HepG2 (cell line): Measurements from ENCODE around the gene ZFYVE27. TPM values are rescaled to one million over a fixed set of nuclear protein-coding genes. Genes with fewer than 3 reads are reported as not detected.

Source experiments
- ATAC-seq: fragments of 200-7000 bp; cut with Tn5 transposase; 3 replicates; pipeline ENCODE4 v1.9.1; 2020; ENCODE audit warnings: mild to moderate bottlenecking, moderate library complexity
- BruUV-seq: library from RNA; stranded (reverse); fragments of 400-500 nt; replicated peaks from 2 replicates; lab custom pipeline; 2021; lab: Mats Ljungman, UMichigan
- CTCF ChIA-PET: fragments of 300-600 bp; formaldehyde crosslinking; extraction: SDS; loops from one replicate; lab custom pipeline; 2021; ENCODE audit warnings: low total read pairs, inconsistent platforms, low intra/inter-chr PET ratio; lab: Yijun Ruan, JAX
- POLR2A ChIA-PET: fragments of 350-600 bp; sonication (Branson Sonifier 250); formaldehyde crosslinking; loops from one replicate; lab custom pipeline; 2020; ENCODE audit warnings: antibody characterized with exemption, inconsistent platforms; lab: Yijun Ruan, JAX
- DNase-seq: peaks from one replicate; pipeline ENCODE4 v3.0.0-alpha.2; 2015; ENCODE audit warnings: low spot score
- FAIRE-seq: peaks from 3 replicates; lab custom pipeline; 2011; peaks lifted over from hg19 to GRCh38; lab: Jason Lieb, UNC
- H2AFZ ChIP-seq: one replicate; pipeline ENCODE4 v1.6.1; 2011; ENCODE audit warnings: low read length, inconsistent platforms
- H3K27ac ChIP-seq: fragments of 300-600 bp; 3 replicates; pipeline ENCODE4 v1.8.0; 2011; ENCODE audit warnings: mixed run types, mild to moderate bottlenecking, mixed read lengths, low read length, inconsistent platforms; ENCODE audit not compliant: insufficient read depth; ENCODE audit errors: extremely low read length
- H3K27me3 ChIP-seq, 2 experiments: fragments of 200-600 bp in 1 of 2; 2 replicates in 1 of 2; 3 replicates in 1 of 2; pipeline versions ENCODE4 v1.6.0 to v1.8.0; 2011; ENCODE audit warnings: low read length in 2 of 2, mild to moderate bottlenecking in 2 of 2, moderate library complexity in 2 of 2, inconsistent platforms in 1 of 2; ENCODE audit not compliant: insufficient read depth in 2 of 2, control insufficient read depth in 1 of 2
- H3K36me3 ChIP-seq, 2 experiments: fragments of 200-600 bp in 1 of 2; replicated peaks in 1 of 2; 2 replicates in 1 of 2; 3 replicates in 1 of 2; pipeline versions ENCODE4 v1.5.1 to v1.8.0; 2011; ENCODE audit warnings: low read length in 2 of 2, inconsistent platforms in 1 of 2; ENCODE audit not compliant: insufficient read depth in 2 of 2, control insufficient read depth in 1 of 2
- H3K4me1 ChIP-seq: 2 replicates; pipeline ENCODE4 v1.5.1; 2012; ENCODE audit warnings: low read length, inconsistent platforms; ENCODE audit not compliant: insufficient read depth
- H3K4me2 ChIP-seq: 2 replicates; pipeline ENCODE4 v1.6.0; 2011; ENCODE audit warnings: low read depth, low read length, inconsistent platforms
- H3K4me3 ChIP-seq, 3 experiments: fragments of 200-600 bp in 1 of 3; sonication (generic), shearing (Covaris generic) in 1 of 3; replicated peaks in 1 of 3; 2 replicates each; pipeline ENCODE4 v1.5.1; 2011 to 2016; ENCODE audit warnings: low read length in 3 of 3, inconsistent platforms in 2 of 3, low read depth in 2 of 3, mild to moderate bottlenecking in 2 of 3, control low read depth in 1 of 3, mixed read lengths in 1 of 3; ENCODE audit not compliant: insufficient read depth in 1 of 3
- H3K79me2 ChIP-seq: one replicate; pipeline ENCODE4 v1.6.1; 2011; ENCODE audit warnings: low read length, inconsistent platforms; ENCODE audit not compliant: insufficient read depth
- H3K9ac ChIP-seq: 2 replicates; pipeline ENCODE4 v1.6.0; 2011; ENCODE audit warnings: mild to moderate bottlenecking, low read depth, low read length, inconsistent platforms; ENCODE audit not compliant: insufficient read depth
- H3K9me3 ChIP-seq: 2 replicates; pipeline ENCODE4 v1.5.1; 2012; ENCODE audit warnings: mild to moderate bottlenecking, low read length
- H4K20me1 ChIP-seq: 2 replicates; pipeline ENCODE4 v1.6.0; 2011; ENCODE audit warnings: inconsistent platforms, mild to moderate bottlenecking, low read length, moderate library complexity; ENCODE audit not compliant: insufficient read depth
- CEBPB ChIP-seq: IDR thresholded peaks from 2 replicates; pipeline ENCODE4 v1.6.1; 2011; ENCODE audit warnings: low read depth, low read length, improper control_type of control experiment, borderline replicate concordance
- HDAC1 ChIP-seq: sonication (generic); formaldehyde crosslinking; IDR thresholded peaks from 2 replicates; pipeline ENCODE4 v1.5.1; 2020; ENCODE audit warnings: mild to moderate bottlenecking, missing genetic modification reagents
- JUNB ChIP-seq: sonication (generic); formaldehyde crosslinking; IDR thresholded peaks from 2 replicates; pipeline ENCODE4 v1.8.0; 2022; ENCODE audit warnings: missing genetic modification reagents, mild to moderate bottlenecking, borderline replicate concordance
- TEAD2 ChIP-seq: sonication (generic); formaldehyde crosslinking; IDR thresholded peaks from 2 replicates; pipeline ENCODE4 v1.9.0; 2021; ENCODE audit warnings: missing genetic modification reagents
- TRIM24 ChIP-seq: sonication (generic); formaldehyde crosslinking; IDR thresholded peaks from 2 replicates; pipeline ENCODE4 v1.8.0; 2022; ENCODE audit warnings: mild to moderate bottlenecking, missing genetic modification reagents
- XRCC5 ChIP-seq: fragments of 200-400 bp; formaldehyde crosslinking; optimal IDR thresholded peaks from 2 replicates; pipeline ENCODE3; 2017; ENCODE audit warnings: mild to moderate bottlenecking, low read length
- ZNF232 ChIP-seq: sonication (generic); formaldehyde crosslinking; IDR thresholded peaks from 2 replicates; pipeline ENCODE4 v1.4.0; 2020; ENCODE audit warnings: missing genetic modification reagents, borderline replicate concordance
- ZNF317 ChIP-seq: sonication (generic); formaldehyde crosslinking; IDR thresholded peaks from 2 replicates; pipeline ENCODE4 v1.5.0; 2020; ENCODE audit warnings: mild to moderate bottlenecking, missing genetic modification reagents
- ZNF747 ChIP-seq: sonication (generic); formaldehyde crosslinking; IDR thresholded peaks from 2 replicates; pipeline ENCODE4 v1.8.1; 2023; ENCODE audit warnings: missing genetic modification reagents, mild to moderate bottlenecking, borderline replicate concordance
- whole genome bisulfite sequencing: methylation state at CpG from one replicate; pipeline ENCODE4 v1.1.6; 2017; ENCODE audit warnings: low lambda C conversion rate; 5-methylcytosine and 5-hydroxymethylcytosine counted together
- in situ Hi-C: cut with HindIII; loops from 2 replicates; pipeline ENCODE4 v1.10.0; 2017; ENCODE audit warnings: low pct_unique_long_range_greater_than_20kb; ENCODE audit not compliant: extremely low pct_ligation_motif_present
- intact Hi-C: fragments of 100-400 bp; cut with micrococcal nuclease; formaldehyde crosslinking; loops from one replicate; pipeline ENCODE4 v1.10.0; 2022; ENCODE audit not compliant: unreplicated experiment
- polyA plus RNA-seq, 8 experiments: library from polyadenylated mRNA; depleted of rRNA in 3 of 8; stranded (reverse) in 7 of 8; unstranded in 1 of 8; fragments of >200 nt; fragmentation: Illumina TruSeq in 4 of 8; extraction: Trizol in 4 of 8; gene quantifications; 2 replicates each; pipeline versions ENCODE4 v1.2.1 to v1.2.3, GENCODE V29; 2011 to 2016; ENCODE audit warnings: low read depth in 4 of 8, missing spikeins in 1 of 8, mixed read lengths in 1 of 8; ENCODE audit not compliant: insufficient read depth in 1 of 8
- total RNA-seq, 5 experiments: library from RNA; depleted of rRNA; stranded (reverse); fragments of >200 nt; fragmentation: Illumina TruSeq; extraction: Trizol; gene quantifications; 2 replicates each; pipeline ENCODE4 v1.2.3, GENCODE V29; 2016; ENCODE audit warnings: low read depth in 1 of 5
- TF ChIP-seq, protein P1 (sequence below): sonication (generic); formaldehyde crosslinking; IDR thresholded peaks from 2 replicates; pipeline ENCODE4 v1.5.1; 2020; ENCODE audit warnings: mild to moderate bottlenecking, missing genetic modification reagents, moderate library complexity
- TF ChIP-seq, protein P2 (sequence below): IDR thresholded peaks from 2 replicates; pipeline ENCODE4 v1.6.1; 2016; ENCODE audit warnings: mild to moderate bottlenecking, missing biosample characterization, missing genetic modification reagents
- TF ChIP-seq, protein P3 (sequence below): sonication (generic); formaldehyde crosslinking; IDR thresholded peaks from 2 replicates; pipeline ENCODE4 v1.4.0; 2020; ENCODE audit warnings: low read depth, mild to moderate bottlenecking, missing genetic modification reagents

ZFYVE27 gene
- total and polyA plus RNA-seq, 2 of the 13 experiments (the other 11 are each of a cell fraction or from before 2014, with no cell fraction given) = 19.7 to 20.5 TPM

DNA sequence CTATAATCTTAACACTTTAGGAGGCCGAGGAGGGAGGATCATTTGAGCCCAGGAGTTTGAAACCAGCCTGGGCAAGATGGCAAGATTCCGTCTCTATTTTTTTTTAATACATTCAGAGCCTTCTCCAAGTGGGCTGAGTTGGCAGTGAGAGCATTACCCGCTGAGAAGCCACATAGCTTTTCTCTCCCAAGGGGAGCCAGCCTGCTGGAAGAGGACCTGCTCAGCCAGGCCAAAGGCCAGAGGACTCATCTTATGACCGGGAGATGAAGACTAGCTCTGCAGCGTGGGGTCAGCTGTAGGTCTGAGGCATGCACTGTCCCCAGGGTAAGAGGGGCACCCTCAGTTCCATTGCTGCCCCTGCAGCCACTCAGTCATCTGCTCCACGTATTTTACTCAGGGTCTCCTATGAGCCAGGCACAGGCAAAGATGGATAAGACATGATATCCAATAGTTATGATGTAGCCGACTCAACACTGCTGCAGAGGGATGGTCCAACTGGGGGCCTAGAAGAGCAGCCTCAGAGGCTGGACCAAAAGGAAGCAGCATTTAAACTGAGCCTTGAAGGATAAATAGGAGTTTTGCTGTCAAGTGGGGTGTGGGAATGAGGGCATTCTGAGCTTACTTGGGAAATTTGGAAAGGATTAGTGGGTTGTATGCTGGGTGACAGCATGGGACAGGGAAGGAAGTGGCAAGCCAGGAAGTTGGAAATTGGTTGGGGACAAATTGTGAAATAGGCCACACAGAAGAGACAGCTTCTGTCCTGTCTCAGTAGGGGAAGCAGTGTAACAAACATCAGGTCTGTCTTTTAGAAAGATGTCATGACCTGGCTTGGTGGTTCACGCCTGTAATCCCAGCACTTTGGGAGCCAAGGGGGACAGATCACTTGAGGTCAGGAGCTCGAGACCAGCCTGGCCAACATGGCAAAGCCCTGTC is 25.0 kb upstream of the ZFYVE27 start:
- Histone ChIP-seq H3K9me3 (no peaks in the 10 kb centered on the region), H2AFZ (no peak overlapping the region), H3K27me3 (peaks cover 0 to 5% of the 10 kb centered on the region in 2 experiments; a peak in 2 of 5 replicates), H4K20me1 (no peaks in the 10 kb centered on the region), H3K4me3 (no peak overlapping the region), H3K36me3 (no peaks in the 10 kb centered on the region), H3K4me2 (no peak overlapping the region), H3K79me2 (no peaks in the 10 kb centered on the region), H3K4me1 (peaks cover 35% of the 10 kb centered on the region), H3K9ac (no peak overlapping the region), H3K27ac (no peak overlapping the region)
- TF ChIP-seq CEBPB (peak; percentile 16; the same call in 1 of the 2 replicates), ZNF317 (CRISPR knock-in tag) (0 out of 2 replicates have a peak, but pooled peaks have one; percentile 31)
- TF ChIP-seq, protein P1, sequence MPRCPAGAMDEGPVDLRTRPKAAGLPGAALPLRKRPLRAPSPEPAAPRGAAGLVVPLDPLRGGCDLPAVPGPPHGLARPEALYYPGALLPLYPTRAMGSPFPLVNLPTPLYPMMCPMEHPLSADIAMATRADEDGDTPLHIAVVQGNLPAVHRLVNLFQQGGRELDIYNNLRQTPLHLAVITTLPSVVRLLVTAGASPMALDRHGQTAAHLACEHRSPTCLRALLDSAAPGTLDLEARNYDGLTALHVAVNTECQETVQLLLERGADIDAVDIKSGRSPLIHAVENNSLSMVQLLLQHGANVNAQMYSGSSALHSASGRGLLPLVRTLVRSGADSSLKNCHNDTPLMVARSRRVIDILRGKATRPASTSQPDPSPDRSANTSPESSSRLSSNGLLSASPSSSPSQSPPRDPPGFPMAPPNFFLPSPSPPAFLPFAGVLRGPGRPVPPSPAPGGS = no peak
- intact Hi-C loops = no loop called here
- ATAC-seq = no peak
- DNase-seq = no peak
- ChIA-PET CTCF (no interaction called here), POLR2A (no interaction called here)
- FAIRE-seq = no peak
- BruUV-seq = no TSS peak
- 10% methylated on average over 8 of the region's 9 CpGs for WGBS
- in situ Hi-C loops = no loop called here

DNA sequence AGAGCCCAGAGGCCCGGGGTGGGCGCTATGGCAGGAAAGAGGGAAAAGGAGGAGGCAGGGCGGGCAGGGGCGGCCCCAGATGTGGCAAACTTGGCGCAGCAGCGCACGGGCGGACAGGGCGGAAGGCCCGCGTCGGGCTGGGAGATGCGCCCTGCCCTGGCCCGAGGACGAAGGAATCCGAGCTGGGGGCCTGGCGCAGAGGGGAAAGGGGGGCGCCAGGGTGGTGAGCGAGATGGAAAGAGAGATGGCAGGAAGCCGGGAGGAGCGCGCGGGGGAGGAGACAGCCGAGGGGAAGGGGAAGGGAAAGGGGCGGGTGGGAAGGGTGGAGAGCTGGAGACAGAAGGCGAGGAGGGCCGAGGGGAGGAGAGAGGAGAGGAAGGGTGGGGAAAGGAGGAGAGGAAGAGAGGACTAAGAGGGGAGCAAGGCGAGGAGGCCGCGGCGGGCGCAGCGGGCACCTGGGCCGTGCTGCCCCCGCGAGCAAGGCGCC is 23.5 kb upstream of the ZFYVE27 start, which contains the start of gene MARVELD1:
TSS of gene MARVELD1 (plus strand) at position 392 of the 487 bp plus-strand sequence. CDS start 147 bp downstream, outside the sequence.
- intact Hi-C loops = no loop called here
- 85% methylated on average over 34 of the region's 37 CpGs for WGBS
- DNase-seq = no peak

More for the DNA sequence above, 23.5 kb upstream of the ZFYVE27 start, which contains the start of gene MARVELD1:
- no peak for FAIRE-seq
- ChIA-PET CTCF (no interaction called here), POLR2A (no interaction called here)
- Histone ChIP-seq H3K27me3 (peaks cover 0 to 8% of the 10 kb centered on the region in 2 experiments; a peak in 2 of 5 replicates), H3K4me3 (no peak within 1 kb of the TSS), H3K9ac (no peak within 1 kb of the TSS), H3K9me3 (no peaks in the 10 kb centered on the region), H3K79me2 (no peaks in the 10 kb centered on the region), H3K4me2 (no peak within 1 kb of the TSS), H3K27ac (no peak within 1 kb of the TSS), H4K20me1 (no peaks in the 10 kb centered on the region), H3K4me1 (peaks cover 26% of the 10 kb centered on the region), H3K36me3 (no peaks in the 10 kb centered on the region), H2AFZ (no peak within 1 kb of the TSS)
- no peak for TF ChIP-seq TEAD2 (CRISPR knock-in tag)
- TF ChIP-seq, protein P2, sequence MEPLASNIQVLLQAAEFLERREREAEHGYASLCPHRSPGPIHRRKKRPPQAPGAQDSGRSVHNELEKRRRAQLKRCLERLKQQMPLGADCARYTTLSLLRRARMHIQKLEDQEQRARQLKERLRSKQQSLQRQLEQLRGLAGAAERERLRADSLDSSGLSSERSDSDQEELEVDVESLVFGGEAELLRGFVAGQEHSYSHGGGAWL = no peak
- no peak for TF ChIP-seq ZNF232 (CRISPR knock-in tag)
- TF ChIP-seq, protein P3, sequence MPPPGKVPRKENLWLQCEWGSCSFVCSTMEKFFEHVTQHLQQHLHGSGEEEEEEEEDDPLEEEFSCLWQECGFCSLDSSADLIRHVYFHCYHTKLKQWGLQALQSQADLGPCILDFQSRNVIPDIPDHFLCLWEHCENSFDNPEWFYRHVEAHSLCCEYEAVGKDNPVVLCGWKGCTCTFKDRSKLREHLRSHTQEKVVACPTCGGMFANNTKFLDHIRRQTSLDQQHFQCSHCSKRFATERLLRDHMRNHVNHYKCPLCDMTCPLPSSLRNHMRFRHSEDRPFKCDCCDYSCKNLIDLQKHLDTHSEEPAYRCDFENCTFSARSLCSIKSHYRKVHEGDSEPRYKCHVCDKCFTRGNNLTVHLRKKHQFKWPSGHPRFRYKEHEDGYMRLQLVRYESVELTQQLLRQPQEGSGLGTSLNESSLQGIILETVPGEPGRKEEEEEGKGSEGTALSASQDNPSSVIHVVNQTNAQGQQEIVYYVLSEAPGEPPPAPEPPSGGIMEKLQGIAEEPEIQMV (CRISPR knock-in tag) = no peak
- TF ChIP-seq XRCC5 = no peak
- no peak for TF ChIP-seq JUNB
- TF ChIP-seq TRIM24 (CRISPR knock-in tag) = no peak
- no peak for TF ChIP-seq HDAC1 (CRISPR knock-in tag)
- TF ChIP-seq ZNF747 (CRISPR knock-in tag) = no peak
- ATAC-seq = no peak
- BruUV-seq = no TSS peak
- in situ Hi-C loops = no loop called here
